Natural killer cell treated with Interleukin-12 subunit alpha and Interleukin-12 subunit beta and Interleukin-15 and Interleukin-18, amount 100 ng/mL, for 72 hours (primary cell): Measurements from ENCODE around the gene KDM8. TPM values are rescaled to one million over a fixed set of nuclear protein-coding genes. Genes with fewer than 3 reads are reported as not detected.

ENCODE experiments used
- ATAC-seq, 2 donors: fragments of 150-1000 bp; cut with Tn5 transposase in 1 of 2; sonication (Bioruptor Pico), chemical (Tn5 transposase) in 1 of 2; 2 replicates each; pipeline ENCODE4 v1.10.0; 2021
- DNase-seq: peaks from one replicate; pipeline ENCODE4 v3.0.0; 2022; ENCODE audit warnings: low spot score
- H3K27ac Mint-ChIP-seq, 2 donors: 1 replicate in 1 of 2; 2 replicates in 1 of 2; pipeline ENCODE4 v1.8.0; 2022; ENCODE audit warnings: mixed read lengths in 2 of 2, mild to moderate bottlenecking in 1 of 2, moderate library complexity in 1 of 2
- H3K27me3 Mint-ChIP-seq, 2 donors: 1 replicate in 1 of 2; 2 replicates in 1 of 2; pipeline ENCODE4 v1.8.0; 2022; ENCODE audit warnings: mixed read lengths in 2 of 2
- H3K36me3 Mint-ChIP-seq: one replicate; pipeline ENCODE4 v1.8.0; 2022; ENCODE audit warnings: mixed read lengths
- H3K4me1 Mint-ChIP-seq, 2 donors: 1 replicate in 1 of 2; 2 replicates in 1 of 2; pipeline ENCODE4 v1.8.0; 2022; ENCODE audit warnings: low read depth in 2 of 2, mixed read lengths in 2 of 2, mild to moderate bottlenecking in 1 of 2
- H3K4me3 Mint-ChIP-seq: one replicate; pipeline ENCODE4 v1.8.0; 2022; ENCODE audit warnings: mixed read lengths
- H3K9me3 Mint-ChIP-seq: 2 replicates; pipeline ENCODE4 v1.8.0; 2022; ENCODE audit warnings: mixed read lengths
- total RNA-seq, 2 donors: library from RNA; stranded (reverse); gene quantifications; one replicate each; pipeline ENCODE4 v1.2.3, GENCODE V29; 2022

Gene KDM8
- total RNA-seq, 2 donors from 2014 or later, result 7.3 to 12.0 TPM

GRCh38 chr16:27179500-27180072, 23.7 kb upstream of the KDM8 start:
- Mint-ChIP-seq H3K36me3 (no peaks in the 10 kb centered on the region), H3K4me3 (no peak overlapping the region), H3K4me1 (peaks cover 10 to 14% of the 10 kb centered on the region in 2 donors), H3K27ac (peak overlapping the region in 1 of 2 donors; percentile 65), H3K27me3 (no peaks in the 10 kb centered on the region), H3K9me3 (no peaks in the 10 kb centered on the region)
- DNase-seq (peak; percentile 87), ATAC-seq (peak; percentile 91 to 95)

GRCh38 chr16:27181019-27181790, 22.1 kb upstream of the KDM8 start:
- H3K4me1 Mint-ChIP-seq, result peaks cover 10 to 14% of the 10 kb centered on the region in 2 donors
- no peak overlapping the region for H3K4me3 Mint-ChIP-seq
- H3K27me3 Mint-ChIP-seq, result no peaks in the 10 kb centered on the region
- H3K36me3 Mint-ChIP-seq, result no peaks in the 10 kb centered on the region
- no peaks in the 10 kb centered on the region for H3K9me3 Mint-ChIP-seq
- ATAC-seq, result no peak
- DNase-seq, result no peak
- peak overlapping the region in 1 of 2 donors; percentile 13 for H3K27ac Mint-ChIP-seq

- Mint-ChIP-seq H3K9me3 (no peaks in the 10 kb centered on the region), H3K36me3 (no peaks in the 10 kb centered on the region), H3K4me1 (peaks cover 10 to 14% of the 10 kb centered on the region in 2 donors), H3K27me3 (no peaks in the 10 kb centered on the region), H3K27ac (peak overlapping the region in 1 of 2 donors; percentile 8), H3K4me3 (no peak overlapping the region)
- ATAC-seq (no peak), DNase-seq (no peak)
These were observed 20.4 kb upstream of the KDM8 start for GRCh38 chr16:27182906-27183405.

- ATAC-seq (no peak), DNase-seq (no peak)
- Mint-ChIP-seq H3K27ac (no peak overlapping the region), H3K27me3 (no peaks in the 10 kb centered on the region), H3K4me3 (no peak overlapping the region), H3K36me3 (no peaks in the 10 kb centered on the region), H3K9me3 (no peaks in the 10 kb centered on the region), H3K4me1 (no peaks in the 10 kb centered on the region)
These were observed 17.6 kb upstream of the KDM8 start for GRCh38 chr16:27185776-27186130.

GRCh38 chr16:27188633-27189032, 14.7 kb upstream of the KDM8 start:
- no peaks in the 10 kb centered on the region for H3K9me3 Mint-ChIP-seq
- ATAC-seq (no peak), DNase-seq (no peak)
- no peak overlapping the region for H3K4me3 Mint-ChIP-seq
- no peak overlapping the region for H3K27ac Mint-ChIP-seq
- no peaks in the 10 kb centered on the region for H3K36me3 Mint-ChIP-seq
- no peaks in the 10 kb centered on the region for H3K27me3 Mint-ChIP-seq
- no peaks in the 10 kb centered on the region for H3K4me1 Mint-ChIP-seq

GRCh38 chr16:27189335-27189972, 13.9 kb upstream of the KDM8 start:
- ATAC-seq, result peak; percentile 6 to 32

GRCh38 chr16:27190316-27190871, 12.9 kb upstream of the KDM8 start:
- Mint-ChIP-seq H3K27me3 (no peaks in the 10 kb centered on the region), H3K27ac (no peak overlapping the region), H3K36me3 (no peaks in the 10 kb centered on the region), H3K4me3 (no peak overlapping the region), H3K4me1 (no peaks in the 10 kb centered on the region), H3K9me3 (no peaks in the 10 kb centered on the region)
- DNase-seq (no peak), ATAC-seq (peak in 1 of 2 donors; percentile 20)

More at GRCh38 chr16:27189335-27189972, 13.9 kb upstream of the KDM8 start:
- no peak overlapping the region for H3K27ac Mint-ChIP-seq
- H3K36me3 Mint-ChIP-seq, result no peaks in the 10 kb centered on the region
- H3K9me3 Mint-ChIP-seq, result no peaks in the 10 kb centered on the region
- H3K27me3 Mint-ChIP-seq, result no peaks in the 10 kb centered on the region
- H3K4me1 Mint-ChIP-seq, result no peaks in the 10 kb centered on the region
- no peak overlapping the region for H3K4me3 Mint-ChIP-seq
- no peak for DNase-seq

GRCh38 chr16:27191352-27191924, 11.9 kb upstream of the KDM8 start:
- Mint-ChIP-seq H3K4me3 (no peak overlapping the region), H3K27ac (no peak overlapping the region), H3K27me3 (no peaks in the 10 kb centered on the region), H3K36me3 (no peaks in the 10 kb centered on the region), H3K4me1 (no peaks in the 10 kb centered on the region), H3K9me3 (no peaks in the 10 kb centered on the region)
- ATAC-seq (no peak), DNase-seq (no peak)

- Mint-ChIP-seq H3K27ac (no peak overlapping the region), H3K9me3 (no peaks in the 10 kb centered on the region), H3K36me3 (no peaks in the 10 kb centered on the region), H3K27me3 (no peaks in the 10 kb centered on the region), H3K4me1 (peaks cover 3 to 6% of the 10 kb centered on the region in 2 donors), H3K4me3 (no peak overlapping the region)
- DNase-seq (no peak), ATAC-seq (no peak)
These were observed 9.9 kb upstream of the KDM8 start for GRCh38 chr16:27193300-27193990.

GRCh38 chr16:27195076-27195741, 8.1 kb upstream of the KDM8 start:
- peaks cover 16 to 20% of the 10 kb centered on the region in 2 donors for H3K4me1 Mint-ChIP-seq
- H3K4me3 Mint-ChIP-seq, result no peak overlapping the region
- no peak overlapping the region for H3K27ac Mint-ChIP-seq
- no peaks in the 10 kb centered on the region for H3K27me3 Mint-ChIP-seq
- ATAC-seq (no peak), DNase-seq (no peak)
- H3K36me3 Mint-ChIP-seq, result no peaks in the 10 kb centered on the region
- H3K9me3 Mint-ChIP-seq, result no peaks in the 10 kb centered on the region

- Mint-ChIP-seq H3K4me1 (peaks cover 24 to 28% of the 10 kb centered on the region in 2 donors), H3K27ac (no peak overlapping the region), H3K36me3 (no peaks in the 10 kb centered on the region), H3K9me3 (peaks cover 3% of the 10 kb centered on the region), H3K4me3 (no peak overlapping the region), H3K27me3 (no peaks in the 10 kb centered on the region)
- DNase-seq, result no peak
- no peak for ATAC-seq
These were observed 7.3 kb upstream of the KDM8 start for GRCh38 chr16:27195941-27196595.

- Mint-ChIP-seq H3K27ac (no peak overlapping the region), H3K4me3 (no peak overlapping the region), H3K4me1 (peaks cover 29% of the 10 kb centered on the region in 2 donors)
These were observed 6.3 kb upstream of the KDM8 start for GRCh38 chr16:27197004-27197403.

More at GRCh38 chr16:27197004-27197403, 6.3 kb upstream of the KDM8 start:
- peaks cover 3% of the 10 kb centered on the region for H3K9me3 Mint-ChIP-seq
- no peak for ATAC-seq
- H3K27me3 Mint-ChIP-seq, result no peaks in the 10 kb centered on the region
- DNase-seq, result no peak
- no peaks in the 10 kb centered on the region for H3K36me3 Mint-ChIP-seq
